ENCODE measurements around the gene LMNTD2.

DNA sequence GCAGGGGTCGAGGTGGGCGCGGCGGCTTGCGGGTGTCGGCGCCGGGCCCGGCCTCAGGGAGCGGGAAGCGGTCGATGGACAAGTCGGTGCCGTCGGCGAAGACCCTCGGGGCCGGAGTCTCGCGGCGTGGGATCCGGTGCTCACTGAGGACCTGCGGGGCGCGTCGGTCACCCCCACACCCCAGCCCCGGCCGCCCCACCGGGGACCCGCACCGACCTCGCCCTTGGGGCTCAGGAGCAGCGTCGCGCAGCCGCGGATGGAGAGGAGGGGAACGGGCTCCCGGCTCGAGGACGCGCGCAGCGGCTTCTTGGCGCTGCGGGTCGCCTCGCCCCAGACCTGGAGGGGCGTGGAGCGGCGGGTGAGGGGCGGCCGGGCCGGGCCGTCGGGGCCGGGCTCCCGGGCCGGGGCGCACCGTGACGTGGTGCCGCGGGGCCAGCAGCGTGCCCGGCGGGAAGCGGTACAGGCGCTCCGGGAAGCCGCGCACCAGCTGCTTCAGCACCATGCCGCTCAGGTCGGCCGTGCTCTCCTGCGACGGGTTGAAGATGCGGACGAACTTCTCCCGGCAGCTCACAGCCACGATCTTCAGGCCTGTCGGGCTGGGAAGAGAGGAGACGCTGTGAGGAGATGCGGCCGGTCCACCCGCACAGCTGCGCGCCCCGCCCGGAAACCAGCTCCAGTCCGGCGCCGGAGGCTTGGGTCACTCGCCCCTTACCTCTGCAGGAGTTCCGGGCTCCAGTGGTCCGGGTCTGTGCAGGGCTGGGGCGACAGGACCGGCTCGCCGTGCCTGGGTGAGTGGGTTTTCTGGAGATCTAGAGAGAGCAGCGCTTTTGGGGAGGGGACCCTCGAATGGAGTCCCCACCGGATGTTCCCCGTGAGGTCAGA, 4.5 kb downstream of the LMNTD2 start:
- TF ChIP-seq, protein P1, sequence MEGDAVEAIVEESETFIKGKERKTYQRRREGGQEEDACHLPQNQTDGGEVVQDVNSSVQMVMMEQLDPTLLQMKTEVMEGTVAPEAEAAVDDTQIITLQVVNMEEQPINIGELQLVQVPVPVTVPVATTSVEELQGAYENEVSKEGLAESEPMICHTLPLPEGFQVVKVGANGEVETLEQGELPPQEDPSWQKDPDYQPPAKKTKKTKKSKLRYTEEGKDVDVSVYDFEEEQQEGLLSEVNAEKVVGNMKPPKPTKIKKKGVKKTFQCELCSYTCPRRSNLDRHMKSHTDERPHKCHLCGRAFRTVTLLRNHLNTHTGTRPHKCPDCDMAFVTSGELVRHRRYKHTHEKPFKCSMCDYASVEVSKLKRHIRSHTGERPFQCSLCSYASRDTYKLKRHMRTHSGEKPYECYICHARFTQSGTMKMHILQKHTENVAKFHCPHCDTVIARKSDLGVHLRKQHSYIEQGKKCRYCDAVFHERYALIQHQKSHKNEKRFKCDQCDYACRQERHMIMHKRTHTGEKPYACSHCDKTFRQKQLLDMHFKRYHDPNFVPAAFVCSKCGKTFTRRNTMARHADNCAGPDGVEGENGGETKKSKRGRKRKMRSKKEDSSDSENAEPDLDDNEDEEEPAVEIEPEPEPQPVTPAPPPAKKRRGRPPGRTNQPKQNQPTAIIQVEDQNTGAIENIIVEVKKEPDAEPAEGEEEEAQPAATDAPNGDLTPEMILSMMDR (IDR thresholded peaks at IDR 0.05) = no peak
- no peak for TF ChIP-seq POLR2A (IDR thresholded peaks at IDR 0.05)
